Retina (tissue), 1 donor: ENCODE results near the gene RGL3.
A peak's percentile ranks its signal among the peaks of the same experiment; 100 is the strongest.
"Not testable (repeated sequence)": the region's sequence is repeated elsewhere in the genome, so short reads cannot be mapped to it uniquely, and the experiment has no call there.

Experiments used
- DNase-seq: peaks from one replicate; pipeline ENCODE4 v3.0.0-alpha.2; 2016

Gene RGL3

GRCh38 chr19:11418549-11419506, at the start of gene RGL3:
TSS of gene RGL3 (minus strand) at chr19:11419314. CDS start at chr19:11419278, 36 bp downstream.
- DNase-seq, result peak; percentile 61

DNA sequence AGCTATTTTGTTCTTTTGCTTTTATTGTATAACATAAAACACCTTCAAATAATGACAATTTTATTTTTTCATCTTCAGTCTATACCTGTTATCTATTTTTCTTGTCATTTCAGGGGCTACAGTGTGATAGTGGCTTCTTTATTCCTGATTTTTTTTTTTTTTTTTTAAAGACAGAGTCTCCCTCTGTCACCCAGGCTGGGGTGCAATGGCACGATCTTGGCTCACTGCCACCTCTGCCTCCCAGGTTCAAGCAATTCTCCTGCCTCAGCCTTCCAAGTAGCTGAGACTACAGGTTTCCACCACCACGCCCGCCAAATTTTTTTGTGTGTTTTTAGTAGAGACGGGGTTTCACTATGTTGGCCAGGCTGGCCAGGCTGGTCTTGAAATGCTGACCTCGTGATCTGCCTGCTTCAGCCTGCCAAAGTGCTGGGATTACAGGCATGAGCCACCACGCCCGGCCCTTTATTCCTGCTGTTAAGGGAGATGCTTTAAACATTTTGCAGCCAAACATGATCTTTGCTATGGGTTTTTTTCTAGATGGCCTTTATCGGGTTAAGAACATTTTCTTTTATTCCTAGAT, 49.2 kb upstream of the RGL3 start:
- not testable (repeated sequence) for DNase-seq

DNA sequence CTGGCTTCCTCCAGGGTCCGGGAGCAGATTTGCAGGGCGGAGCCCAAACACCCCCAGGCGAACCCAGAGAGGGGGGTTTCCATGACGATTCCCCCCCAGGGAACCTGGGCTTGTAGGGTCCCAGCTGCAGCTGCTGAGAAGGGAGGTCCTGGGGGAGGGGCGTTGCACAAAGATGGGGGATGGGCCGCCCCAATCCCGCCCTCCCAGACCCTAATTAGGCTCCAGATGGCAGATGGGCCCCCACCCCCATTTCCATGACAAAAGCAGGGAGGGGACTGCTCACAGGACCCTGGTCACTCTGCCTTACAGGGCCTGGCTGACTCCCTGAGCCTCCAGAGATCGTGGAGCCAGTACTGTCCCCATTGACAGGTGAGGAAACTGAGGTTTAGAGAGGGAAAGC, 46.5 kb upstream of the RGL3 start:
- peak; percentile 32 for DNase-seq

DNA sequence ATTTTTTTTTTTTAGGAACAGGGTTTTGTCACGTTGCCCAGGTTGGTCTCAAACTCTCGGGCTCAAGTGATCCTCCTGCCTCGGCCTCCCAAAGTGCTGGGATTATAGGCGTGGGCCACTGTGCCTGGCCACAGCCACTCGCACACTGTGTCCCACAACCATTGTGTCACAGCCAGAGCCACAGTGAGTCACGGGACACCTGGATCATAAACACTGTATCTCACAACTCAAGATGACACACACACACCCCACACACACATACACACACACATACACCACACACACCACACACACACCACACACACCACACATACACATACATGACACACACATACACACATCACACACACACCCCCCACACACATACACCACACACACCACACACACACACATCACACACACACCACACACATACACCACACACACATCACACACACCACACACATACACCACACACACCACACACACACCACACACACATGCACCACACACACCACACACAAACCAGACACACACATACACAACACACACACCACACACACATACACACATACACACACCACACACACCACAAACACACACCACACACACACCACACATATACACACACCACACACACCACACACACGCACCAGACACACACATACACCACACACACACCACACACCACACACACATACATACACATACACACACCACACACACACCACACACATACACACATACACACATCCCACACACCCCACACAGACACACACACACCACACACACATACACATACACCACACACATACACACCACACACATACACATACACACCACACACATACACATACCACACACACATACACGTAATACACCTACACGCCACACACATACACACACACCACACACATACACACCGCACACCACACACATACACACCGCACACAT, 45.5 kb upstream of the RGL3 start:
- no peak for DNase-seq

DNA sequence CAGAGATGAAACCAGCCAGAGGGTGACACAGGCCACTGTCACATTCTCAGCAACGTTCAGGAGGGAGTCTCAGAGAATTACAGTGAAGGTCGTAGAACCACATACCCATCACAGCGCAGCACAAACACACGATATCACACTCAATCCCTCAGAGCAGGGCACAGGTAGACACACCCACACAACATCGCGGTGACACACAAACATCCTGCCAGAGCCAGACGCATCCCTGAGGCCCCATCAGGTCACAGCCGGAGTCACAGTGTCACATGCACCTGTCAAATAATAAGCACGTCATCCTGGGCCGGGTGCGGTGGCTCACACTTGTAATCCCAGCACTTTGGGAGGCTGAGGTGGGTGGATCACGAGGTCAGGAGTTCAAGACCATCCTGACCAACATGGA, 44.3 kb upstream of the RGL3 start:
- no peak for DNase-seq

DNA sequence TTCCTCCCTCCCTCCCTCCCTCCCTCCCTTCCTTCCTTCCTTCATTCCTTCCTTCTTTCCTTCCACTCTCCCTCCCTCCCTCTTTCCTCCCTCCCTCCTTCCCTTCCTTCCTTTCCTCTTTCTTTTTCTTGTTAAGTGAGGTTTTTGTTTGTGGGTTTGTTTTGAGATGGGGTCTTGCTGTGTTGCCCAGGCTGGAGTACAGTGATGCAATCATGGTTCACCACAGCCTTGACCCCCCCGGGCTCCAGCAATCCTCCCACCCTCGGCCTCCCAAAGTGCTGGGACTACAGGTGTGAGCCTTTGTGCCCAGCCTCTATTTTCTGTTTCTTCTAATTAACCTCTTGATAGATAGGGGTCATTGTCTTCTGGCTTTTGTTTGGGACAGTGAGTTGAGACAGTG, 42.3 kb upstream of the RGL3 start:
- no peak for DNase-seq

DNA sequence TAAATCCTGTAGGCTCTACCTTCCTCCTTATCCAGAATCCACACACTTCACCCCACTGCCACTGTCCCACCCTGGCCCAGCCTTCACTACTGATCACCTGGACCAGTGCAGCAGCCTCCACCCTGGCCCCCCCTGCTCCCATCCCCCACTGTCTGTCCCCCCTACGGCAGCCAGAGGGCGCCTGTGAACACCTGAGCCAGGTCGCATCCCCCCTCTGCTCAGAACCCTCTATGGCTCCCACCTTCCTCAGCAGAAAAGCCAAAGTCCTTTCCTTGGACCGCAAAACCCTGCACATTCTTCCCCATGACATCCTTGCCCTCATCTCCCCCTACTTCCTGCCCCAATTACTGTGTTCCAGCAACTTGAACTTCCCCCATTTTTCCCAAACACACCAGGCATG, 41.1 kb upstream of the RGL3 start:
- DNase-seq, result no peak

- not testable (repeated sequence) for DNase-seq
These were observed 39.8 kb upstream of the RGL3 start for GRCh38 chr19:11458912-11459311.

DNA sequence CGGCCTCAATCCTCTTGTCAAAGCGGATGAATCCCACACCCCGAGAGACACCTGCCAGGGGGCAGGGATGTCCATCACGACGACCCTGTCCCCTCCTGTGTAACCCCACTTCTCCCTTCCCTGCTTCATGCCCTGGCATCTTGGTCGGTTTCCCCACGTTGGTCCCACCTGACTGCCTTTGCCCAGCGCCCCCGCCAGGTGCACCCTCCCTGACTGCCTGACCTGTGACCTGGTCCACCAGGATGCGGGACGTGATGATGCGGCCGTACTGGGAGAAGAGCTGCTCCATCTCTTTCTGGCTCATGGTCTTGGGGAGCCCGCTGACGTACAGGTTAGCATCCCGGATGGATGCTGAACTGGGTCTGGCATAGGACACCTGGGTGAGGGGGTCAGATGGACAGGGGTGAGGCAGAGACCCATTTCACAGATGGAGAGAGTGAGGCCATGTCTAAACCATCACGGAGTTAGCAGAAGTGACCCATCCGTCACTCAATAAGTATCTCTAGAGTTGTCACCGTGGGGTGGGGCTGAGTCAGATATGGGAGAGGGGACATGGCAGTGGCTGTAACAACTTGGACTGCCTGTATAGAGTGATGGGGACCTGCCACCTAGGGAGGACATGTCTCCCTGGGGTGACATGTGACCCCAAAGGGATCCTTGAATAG, 39.3 kb upstream of the RGL3 start:
- DNase-seq, result no peak

- no peak for DNase-seq
These were observed 38.7 kb upstream of the RGL3 start for GRCh38 chr19:11457831-11458230.

- DNase-seq, result no peak
These were observed 38.0 kb upstream of the RGL3 start for GRCh38 chr19:11457115-11457514.

GRCh38 chr19:11456659-11457058, 37.5 kb upstream of the RGL3 start:
- DNase-seq, result no peak

GRCh38 chr19:11455233-11455554, 36.1 kb upstream of the RGL3 start:
- DNase-seq, result not testable (repeated sequence)

DNA sequence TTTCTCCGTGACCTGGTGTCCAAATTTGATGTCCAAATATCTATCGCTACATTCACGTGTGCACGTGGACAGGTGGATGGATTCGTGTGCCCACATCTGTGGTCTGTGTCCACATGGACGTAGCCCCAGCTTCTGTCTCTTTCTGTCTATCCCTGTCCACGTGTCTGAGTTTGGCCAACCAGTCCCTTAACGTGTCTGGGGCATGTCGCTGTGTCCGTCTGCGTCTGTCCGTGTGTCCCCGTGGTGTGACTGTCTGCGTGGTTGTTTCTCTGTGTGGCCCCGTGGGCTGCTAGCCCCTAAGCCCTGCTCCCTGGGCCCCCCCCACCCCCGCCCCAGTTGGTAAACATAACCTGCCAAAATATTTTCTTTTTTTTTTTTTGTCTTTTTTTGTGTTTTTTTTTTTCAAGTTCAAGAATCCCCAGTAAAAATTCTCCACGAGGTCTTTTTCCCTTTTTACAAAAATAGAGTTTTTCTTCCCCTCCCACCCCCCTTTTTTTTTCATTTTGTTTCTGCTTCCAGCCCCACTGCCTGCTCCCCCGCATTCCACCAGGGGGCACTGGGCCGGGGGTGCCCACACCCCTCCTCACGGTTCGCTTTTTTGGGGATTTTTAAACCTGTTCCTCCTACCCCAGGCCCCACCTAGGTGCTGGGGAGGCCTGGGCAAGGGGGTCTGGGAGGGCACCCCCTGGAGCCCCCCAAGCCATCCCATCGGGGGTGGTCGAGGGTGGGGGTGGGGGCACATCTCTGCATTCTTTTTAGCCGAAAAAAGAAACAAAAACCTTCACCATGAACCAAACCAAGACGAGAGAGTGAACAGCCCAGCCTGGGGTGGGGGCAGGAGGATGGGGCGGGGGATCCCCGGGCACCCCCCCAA, 34.6 kb upstream of the RGL3 start:
- DNase-seq, result no peak

GRCh38 chr19:11452620-11453310, 33.7 kb upstream of the RGL3 start:
- no peak for DNase-seq

GRCh38 chr19:11451871-11452619, 32.9 kb upstream of the RGL3 start:
- DNase-seq, result peak; percentile 36

- DNase-seq, result no peak
These were observed 32.3 kb upstream of the RGL3 start for GRCh38 chr19:11451327-11451870.

DNA sequence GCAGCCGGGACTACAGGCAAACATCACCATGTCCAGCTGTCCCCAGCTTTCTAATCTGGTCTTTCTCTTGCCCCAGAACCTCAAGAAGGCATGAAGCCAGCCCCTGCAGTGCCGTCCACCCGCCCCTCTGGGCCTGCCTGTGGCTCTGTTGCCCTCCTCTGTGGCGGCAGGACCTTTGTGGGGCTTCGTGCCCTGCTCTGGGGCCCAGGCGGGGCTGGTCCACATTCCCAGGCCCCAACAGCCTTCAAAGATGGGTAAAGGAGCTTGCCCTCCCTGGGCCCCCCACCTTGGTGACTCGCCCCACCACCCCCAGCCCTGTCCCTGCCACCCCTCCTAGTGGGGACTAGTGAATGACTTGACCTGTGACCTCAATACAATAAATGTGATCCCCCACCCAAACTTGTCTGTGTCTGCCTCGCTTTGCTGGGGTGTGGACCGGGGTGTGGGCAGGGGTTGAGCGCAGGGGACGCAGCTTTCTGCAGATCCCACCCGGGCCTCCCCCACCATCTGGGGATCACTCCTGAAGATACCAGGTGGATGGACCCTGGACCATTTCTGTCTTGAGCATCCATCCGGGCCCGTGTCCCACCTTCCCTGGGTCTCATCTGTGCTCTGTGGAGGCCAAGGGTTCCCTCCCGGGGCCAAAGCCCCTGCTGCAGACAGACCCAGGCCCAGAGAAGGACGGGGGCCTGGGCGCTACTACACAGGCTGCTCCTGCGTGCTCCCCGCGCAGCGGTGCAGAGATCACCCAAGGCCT, 31.6 kb upstream of the RGL3 start:
- DNase-seq, result peak; percentile 33

GRCh38 chr19:11448923-11449554, 29.9 kb upstream of the RGL3 start:
- DNase-seq, result no peak
